Measurements from ENCODE around the gene GCK. TPM values are rescaled to one million over a fixed set of nuclear protein-coding genes. Genes with fewer than 3 reads are reported as not detected.
"Not testable (repeated sequence)": the region's sequence is repeated elsewhere in the genome, so short reads cannot be mapped to it uniquely, and the experiment has no call there.

GCK gene
- total RNA-seq, 1 donor from 2014 or later = not detected

- ATAC-seq = no peak
Measured at GRCh38 chr7:44139311-44140010, 49.8 kb downstream of the GCK start.

GRCh38 chr7:44138698-44139097, 50.5 kb downstream of the GCK start:
- ATAC-seq = no peak

- no peak for ATAC-seq
Measured at GRCh38 chr7:44136731-44137130, 52.5 kb downstream of the GCK start.

DNA sequence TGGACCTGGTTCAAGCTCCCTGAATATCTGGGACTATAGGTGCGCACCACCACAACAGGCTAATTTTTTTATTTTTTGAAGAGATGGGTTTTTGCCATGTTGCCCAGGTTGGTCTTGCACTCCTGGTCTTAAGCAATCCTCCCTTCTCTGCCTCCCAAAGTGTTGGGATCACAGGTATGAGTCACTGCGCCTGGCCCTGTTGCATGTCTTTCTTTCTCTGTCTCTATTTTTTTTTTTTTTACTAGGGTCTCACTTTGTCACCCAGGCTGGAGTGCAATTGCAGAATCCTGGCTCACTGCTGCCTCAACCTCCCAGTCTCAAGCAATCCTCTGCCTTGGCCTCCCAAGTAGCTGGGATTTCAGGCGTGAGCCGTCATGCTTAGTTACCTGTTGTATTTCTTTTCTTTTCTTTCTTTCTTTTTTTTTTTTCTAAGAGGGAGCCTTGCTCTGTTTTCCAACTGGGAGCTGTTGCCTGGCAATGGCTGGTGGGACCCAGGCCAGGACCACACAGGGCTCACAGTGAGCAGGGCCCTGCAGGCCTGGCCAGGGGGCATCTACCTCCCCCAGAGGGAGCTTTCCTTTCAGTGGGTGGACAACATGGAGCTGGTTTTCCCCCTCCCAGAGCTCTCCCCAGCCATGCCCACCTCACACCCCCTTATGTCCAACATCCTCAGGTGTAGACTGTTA, 54.2 kb downstream of the GCK start:
- no peak for ATAC-seq

DNA sequence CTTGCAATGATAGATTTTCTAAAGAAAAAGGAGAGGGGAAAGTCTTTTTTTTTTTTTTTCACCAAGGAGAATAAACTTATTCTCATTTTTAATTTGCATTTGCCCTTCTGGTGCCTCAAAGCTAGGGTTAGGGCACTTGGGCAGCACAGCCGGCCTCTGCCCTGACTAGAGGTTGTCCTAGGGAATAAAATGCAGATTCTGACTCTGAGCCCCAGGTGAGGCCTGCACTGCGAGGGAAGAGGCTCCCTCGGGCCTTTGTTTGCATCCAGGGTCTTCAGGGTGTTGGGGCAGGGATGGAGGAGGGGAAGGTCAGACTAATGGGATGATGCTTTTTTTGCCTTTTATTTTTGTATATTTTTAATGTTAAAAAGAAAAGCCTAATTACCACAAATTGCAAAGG, 55.9 kb downstream of the GCK start:
- no peak for ATAC-seq

GRCh38 chr7:44132039-44132438, 57.2 kb downstream of the GCK start:
- no peak for ATAC-seq

DNA sequence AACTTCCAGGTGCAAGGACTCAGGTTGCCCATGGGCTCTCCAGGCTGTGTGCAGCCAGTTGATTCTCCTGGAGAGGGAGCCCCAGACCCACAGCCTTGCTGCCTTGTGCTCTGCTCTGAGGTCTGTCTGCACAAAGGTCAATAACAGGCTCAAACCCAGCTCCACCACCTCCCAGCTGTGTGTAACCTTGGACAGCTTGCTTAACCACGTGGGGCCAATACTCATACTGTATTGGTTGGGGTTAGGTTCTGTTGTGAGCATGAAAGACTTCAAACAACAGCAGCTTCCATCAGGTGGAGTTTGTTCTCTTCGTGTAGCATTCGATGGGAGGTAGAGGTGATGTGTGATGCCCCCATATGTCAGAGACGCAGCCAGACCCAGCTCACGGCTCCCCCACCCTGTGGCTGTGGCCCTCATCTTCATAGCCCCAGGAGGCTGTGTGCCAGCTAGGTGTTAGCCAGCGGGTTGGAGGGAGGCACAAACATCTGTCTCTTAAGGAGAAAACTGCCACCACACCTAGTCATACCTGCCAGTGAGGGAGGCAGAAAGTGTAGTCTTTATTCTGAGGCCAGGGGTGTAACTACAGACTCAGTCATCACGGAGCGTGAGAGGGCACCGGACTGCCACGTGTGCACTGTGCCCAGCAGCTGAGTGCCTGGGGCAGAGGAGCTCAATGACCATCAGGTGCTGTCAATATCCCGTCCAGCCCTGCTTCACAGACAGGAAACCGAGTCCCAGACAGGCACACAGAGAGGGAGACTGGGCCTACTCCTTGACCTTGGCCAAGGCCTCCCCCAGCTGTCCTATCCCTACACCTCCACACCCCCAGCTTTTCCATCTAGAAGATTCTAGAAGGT, 57.8 kb downstream of the GCK start:
- peak; percentile 69 for ATAC-seq

DNA sequence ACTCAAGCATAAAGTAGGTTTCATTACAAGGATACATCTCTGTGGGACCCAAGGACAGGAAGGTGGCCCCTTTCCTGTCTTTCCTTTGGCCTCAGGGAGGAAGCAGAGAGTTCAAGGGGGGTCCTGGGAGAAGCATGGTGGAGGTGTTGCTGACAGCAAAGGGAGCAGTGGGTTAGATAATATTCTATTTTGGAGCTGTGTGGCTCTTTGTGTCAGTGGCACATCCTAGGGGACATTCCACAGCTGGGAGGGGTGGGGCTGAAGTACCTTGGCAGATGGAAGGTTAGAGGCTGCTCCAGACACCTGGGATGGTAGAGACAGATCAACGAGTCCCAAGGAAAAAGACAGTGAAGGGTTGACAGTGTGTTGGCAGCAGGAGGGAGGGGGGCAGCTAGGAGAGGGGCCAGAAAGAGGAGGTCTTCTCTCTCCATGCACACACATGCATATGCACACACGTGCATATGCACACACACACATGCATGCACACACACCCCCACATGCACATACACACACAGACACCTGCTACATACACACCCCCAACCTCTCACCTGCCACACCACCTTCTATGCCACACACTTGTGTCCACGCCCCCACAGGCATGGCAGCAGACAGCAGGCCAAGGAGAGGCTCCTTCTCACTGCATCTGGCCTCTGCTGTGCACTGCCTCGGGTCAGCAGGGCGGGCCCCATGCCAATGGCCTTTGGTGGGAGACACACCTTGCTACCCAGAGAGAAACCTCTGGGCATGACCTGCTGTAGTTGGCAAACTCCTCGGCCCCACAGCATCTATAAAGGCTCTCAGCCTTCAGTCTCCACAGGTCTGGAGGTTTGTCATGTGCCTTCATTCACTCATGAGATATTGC, 60.3 kb downstream of the GCK start:
- ATAC-seq = peak; percentile 5

DNA sequence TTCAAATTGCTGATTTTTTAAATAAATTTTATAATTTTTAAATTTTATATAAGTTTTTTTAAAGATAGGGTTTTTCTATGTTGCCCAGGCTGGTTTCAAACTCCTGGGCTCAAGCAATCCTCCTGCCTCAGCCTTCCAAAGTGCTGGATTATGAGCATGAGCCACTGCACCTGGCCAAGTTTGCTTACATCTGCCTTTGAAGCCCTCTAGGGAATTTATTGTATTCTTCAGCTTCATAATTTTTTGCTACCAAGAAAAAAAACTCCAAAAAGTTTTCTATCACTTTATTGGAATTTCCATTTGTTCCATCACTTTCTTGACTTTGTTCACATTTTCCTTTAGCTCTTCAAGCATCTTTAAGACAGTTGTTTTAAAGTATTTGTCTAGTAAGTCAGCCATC, 62.1 kb downstream of the GCK start:
- no peak for ATAC-seq

DNA sequence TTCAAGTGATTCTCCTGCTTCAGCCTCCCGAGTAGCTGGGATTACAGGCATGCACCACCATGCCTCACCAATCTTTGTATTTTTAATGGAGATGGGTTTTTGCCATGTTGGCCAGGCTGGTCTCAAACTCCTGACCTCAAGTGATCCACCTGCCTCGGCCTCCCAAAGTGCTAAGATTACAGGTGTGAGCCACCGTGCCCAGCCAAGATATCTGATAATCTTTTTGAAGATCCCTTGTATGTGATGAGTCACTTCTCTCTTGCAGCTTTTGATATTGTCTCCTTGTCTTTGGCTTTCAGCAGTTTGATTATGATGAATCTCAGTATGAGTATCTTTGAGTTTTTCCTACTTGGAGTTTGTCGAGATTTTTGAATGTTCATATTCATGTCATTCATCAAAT, 62.7 kb downstream of the GCK start:
- ATAC-seq = not testable (repeated sequence)

- ATAC-seq = no peak
Measured at GRCh38 chr7:44124822-44125202, 64.4 kb downstream of the GCK start.

DNA sequence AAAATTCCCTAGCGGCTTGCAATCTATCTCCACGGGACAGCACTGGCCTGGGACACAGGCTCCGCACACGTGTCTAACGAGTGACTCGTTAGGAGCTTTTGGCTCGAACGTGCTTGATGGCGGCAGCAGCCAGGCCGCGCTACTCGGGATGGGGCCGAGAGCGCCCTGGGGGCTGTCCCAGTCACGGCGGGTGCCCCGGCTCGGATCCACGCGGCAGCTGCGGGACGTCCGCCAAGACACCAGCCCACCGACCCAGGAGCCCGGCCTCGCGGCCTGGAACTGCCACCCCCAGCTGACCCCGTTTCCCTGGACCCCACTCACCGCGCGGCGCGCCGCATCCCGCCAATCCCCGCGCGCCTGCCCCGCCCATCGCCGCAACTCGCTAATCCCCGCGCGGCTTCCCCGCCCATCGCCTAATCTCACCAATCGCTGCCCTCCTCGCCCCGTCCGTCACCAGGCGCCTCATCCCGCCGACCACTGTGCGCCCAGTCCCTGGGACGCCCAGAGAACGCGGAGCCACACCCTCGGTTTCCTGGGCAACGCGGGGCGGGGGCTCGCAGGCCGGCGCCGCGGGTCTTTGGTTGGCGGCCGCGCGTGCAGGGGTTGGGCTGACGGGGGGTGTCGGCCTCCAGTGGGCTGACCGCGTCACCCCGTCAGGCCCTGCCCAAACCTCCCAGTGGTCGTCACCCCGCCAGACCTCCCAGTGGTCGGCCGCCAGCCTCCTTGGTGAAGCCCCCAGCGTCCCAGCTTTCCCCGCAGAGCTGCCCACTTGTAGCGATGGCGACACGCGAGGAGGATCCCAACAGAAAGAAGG, 65.8 kb downstream of the GCK start, which contains the start of gene POLD2:
TSS of gene POLD2 (minus strand) at position 359 of the 814 bp plus-strand sequence. CDS start 1,495 bp downstream, outside the sequence.
- peak; percentile 99 for ATAC-seq

- ATAC-seq = no peak
Measured at GRCh38 chr7:44122529-44122928, 66.7 kb downstream of the GCK start.

DNA sequence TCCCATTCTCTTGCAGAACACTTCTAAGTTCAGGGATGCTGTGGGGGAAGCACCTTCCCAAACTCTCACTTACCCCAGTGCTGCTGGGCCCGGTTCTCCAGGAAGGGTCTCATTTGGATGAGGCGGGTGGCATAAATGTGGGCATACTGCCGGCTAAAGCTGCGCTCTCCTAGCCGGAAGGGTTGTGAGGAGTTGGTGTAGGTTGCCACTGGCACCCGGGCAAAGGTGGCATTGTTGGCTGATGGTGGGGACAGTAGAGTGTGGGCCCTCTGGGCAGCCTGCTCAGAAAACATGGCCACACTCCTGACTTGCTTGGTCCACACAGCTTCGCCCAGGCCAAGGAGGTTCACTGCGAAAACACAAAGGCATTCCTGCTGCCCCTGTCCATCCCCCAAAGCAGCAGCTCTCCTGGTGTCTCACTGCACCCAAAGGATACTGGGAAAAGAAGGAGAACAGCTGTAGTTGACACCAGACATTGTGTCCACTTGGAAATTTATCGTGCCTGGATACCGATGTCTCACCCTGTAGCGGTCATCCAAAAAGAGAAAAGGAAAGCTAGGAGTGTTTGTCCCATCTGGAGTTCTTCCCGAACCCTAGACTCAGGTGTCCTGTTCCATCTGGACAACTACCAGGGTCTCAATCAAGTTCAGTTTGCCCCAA, 67.3 kb downstream of the GCK start:
- ATAC-seq = no peak

GRCh38 chr7:44120395-44120794, 68.8 kb downstream of the GCK start:
- ATAC-seq = no peak

DNA sequence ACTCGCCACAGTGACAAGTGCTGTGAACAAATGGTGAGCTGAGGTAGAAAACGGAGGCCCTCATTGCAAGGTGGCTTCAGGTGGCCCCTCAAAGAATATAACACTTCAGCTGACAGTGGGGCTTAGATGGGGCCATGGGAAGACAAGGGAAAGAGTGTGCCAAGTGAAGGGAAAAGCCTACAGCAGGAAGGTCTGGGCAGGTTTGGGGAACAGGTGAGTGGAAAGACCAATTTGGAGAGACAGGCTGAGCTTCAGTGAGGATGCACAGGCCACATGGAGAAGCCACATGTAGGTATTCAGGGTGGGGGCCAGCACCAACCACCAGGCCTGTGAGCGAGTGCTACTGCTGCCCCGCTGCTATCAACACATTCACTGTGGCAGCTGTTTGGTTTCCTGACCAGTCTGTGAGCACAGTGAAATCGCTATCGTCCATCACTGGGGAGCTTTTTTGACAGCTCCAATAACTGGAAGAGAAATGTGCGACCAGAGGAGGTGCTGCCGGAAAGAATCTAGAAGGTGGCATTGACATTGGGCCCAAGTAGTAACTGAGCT, 69.3 kb downstream of the GCK start:
- ATAC-seq = no peak

DNA sequence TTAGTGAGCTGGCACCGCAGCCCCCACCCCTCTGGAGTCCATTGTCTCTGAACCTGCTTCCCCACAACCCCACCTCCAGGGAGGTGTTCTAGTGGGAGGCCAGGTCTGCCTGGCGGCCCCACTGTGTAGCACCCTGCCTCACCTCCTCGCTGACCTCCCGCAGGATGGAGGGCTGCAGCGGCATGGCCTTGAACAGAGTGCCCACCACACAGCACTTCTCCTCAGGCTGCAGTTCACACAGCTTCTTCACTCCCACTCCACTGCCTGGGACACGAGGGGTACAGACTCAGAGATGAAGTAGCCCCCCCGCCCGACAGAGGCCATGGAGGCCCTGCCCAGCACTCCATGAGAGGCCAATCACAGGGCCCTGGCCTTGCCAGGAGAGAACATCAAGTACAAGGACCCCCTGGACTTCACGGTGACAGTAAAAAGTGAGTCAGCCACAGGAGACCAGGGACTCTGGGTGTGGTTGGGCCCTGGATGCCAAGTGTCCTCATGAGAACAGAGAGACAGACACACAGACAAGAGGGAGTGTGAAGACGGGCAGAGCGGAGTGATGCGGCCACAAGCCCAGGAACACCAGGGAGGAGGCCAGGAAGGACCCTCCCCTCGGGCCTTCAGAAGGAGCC, 71.3 kb downstream of the GCK start:
- no peak for ATAC-seq

- no peak for ATAC-seq
Measured at GRCh38 chr7:44116789-44117666, 72.2 kb downstream of the GCK start.

All from esophagus mucosa (tissue), 1 donor.